SK-N-DZ (cell line): ENCODE data around the gene BRAT1.
A peak's percentile ranks its signal among the peaks of the same experiment; 100 is the strongest.

Experiments
- DNase-seq: peaks from one replicate; pipeline ENCODE4 v3.0.0-alpha.2; 2015; ENCODE audit warnings: low spot score
- small RNA-seq, 2 experiments: library from RNA; depleted of rRNA; stranded (forward); fragments of <200 nt; gene quantifications; one replicate each; pipeline ENCODE3, GENCODE V24; 2014

Gene BRAT1

GRCh38 chr7:2497500-2498336, 57.6 kb downstream of the BRAT1 start:
- DNase-seq, result no peak

DNA sequence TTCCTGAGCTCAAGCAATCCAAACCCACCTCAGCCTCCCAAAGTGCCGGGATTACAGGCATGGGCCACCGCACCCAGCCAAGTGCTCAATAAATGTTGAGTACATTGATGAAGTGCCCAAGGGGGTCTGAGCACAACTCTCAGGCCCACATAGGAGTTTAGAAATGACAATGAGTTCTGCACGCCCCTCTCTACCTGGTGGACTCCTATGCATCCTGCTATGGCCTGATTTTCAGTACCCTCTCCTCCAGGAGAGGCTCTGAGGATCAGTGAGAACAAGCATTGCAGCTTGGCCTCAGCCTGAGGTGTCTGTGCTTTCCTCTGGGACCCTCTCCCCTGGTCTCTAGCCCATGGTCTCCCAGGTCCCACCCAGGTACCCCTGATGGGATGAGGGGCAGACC, 58.3 kb downstream of the BRAT1 start:
- no peak for DNase-seq

DNA sequence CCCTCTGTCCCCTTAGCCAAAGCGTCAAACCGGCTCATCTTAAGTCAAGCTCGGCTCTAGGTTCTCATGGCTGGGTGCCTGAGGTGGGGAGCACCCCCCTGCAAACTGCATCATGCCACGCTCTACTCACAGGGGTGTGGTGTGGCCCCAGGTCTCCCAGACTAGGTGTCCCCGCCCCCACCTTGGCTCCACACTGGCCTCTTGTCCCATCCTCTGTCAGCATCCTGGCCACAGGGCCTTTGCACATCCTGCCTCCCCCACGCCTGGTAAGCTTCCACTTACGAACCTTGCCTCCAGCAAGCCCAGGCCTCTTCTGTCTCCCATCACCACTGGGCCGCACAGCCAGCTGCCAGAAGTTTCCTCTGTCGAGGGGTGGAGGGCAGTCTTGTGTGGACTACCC, 58.9 kb downstream of the BRAT1 start:
- no peak for DNase-seq

- peak; percentile 96 for DNase-seq
Observed at GRCh38 chr7:2495418-2496299, 59.7 kb downstream of the BRAT1 start.

DNA sequence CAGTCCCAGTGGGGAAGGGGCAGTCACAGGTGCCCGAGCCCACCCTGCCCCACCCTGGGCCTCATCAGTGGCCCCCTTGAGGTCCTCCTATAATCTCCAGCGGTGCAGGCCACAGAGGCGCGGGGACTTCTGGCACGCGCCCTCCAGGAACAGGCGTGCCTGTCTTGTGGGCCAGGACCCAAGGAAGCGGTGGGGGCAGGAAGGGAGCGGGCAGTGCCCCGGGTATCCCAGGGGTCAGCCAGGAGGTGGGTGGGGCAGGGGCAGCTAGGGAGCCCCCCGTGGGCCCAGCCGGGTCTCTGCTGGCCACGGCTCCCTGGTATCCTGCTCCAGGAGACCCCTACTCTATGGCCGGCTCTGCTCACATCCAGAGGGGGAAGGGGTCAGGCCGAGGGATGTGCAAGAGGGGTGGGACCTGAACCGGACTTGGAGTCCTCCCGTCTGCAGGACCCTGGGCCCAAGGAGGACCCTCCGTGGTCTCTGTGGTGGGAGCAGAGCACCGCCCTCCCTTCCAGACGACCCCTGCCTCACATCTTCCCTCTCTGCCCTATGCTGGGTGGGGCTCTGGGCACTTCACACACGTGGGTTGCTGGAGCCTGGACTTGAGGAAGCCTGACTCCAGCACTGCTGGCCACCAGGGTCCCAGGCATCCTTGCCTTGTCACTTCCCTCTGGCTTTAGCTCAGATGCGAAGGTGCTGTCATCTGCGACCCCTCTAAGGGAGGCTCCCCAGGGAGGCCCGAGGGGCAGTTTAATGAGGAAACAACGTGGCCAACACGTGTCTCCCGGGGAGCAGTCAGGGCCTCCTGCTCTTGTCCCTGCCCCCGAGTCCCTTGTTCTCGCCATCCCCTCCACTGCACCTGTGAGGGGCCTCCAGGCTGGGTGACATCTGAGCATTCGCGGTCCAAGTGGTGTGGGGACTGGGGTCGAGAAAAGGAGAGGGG, 60.9 kb downstream of the BRAT1 start:
- DNase-seq, result peak; percentile 43

GRCh38 chr7:2493205-2494164, 61.8 kb downstream of the BRAT1 start:
- no peak for DNase-seq

DNA sequence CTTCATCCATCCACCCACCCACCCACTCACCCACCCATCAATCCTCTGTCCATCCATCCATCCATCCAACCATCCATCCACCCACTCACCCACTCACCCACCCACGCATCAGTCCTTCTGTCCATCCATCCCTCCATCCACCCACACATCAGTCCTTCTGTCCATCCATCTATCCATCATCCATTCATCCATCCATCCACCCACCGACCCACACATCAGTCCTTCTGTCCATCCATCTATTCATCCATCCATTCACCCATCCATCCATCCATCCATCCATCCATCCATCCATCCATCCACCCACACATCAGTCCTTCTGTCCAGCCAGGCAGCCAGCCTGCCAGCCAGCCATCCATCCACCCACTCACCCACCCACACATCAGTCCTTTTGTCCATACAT, 63.3 kb downstream of the BRAT1 start:
- no peak for DNase-seq

DNA sequence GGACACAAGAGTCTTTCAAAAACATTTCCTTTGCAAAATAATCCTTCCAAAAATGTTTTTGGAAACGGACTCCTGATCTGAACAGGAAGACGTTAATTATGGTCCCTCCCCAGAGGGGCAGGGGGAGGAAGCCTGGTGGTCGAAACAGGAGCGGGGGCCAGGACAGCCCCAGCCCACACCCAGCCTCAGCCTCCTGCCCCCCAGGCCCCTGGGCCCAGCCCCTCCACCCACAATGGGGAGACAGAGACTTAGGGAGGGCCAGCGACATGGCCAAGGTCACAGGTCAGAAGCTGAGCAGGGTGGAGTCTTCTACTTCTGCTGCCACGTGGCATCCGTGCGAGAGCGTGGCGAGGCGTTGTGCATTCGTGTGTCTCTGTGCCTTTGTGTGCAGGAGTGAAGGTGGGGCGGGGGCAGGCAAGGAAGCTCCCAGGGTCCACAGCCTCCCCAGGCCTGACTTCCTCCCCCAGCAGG, 65.1 kb downstream of the BRAT1 start:
- no peak for DNase-seq

- DNase-seq, result no peak
Observed at GRCh38 chr7:2488681-2489080, 66.6 kb downstream of the BRAT1 start.

DNA sequence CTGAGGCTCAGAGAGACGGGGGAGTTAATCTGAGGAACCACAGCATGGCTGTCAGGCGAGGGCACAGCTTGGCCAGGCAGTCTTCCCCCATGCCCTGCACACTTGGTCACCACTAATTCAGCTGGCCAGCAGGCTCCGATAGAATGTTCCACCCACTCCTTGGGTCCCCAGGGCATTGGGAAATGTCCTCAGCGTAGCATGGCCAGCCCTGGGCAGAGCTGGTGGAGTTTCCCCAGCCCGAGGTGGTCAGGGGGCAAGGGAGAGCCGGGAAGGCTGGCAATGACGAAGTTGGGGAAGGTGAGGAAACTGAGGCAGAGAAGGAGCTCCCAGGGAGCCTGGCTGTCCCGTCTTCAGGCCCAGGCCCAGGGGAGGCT, 67.1 kb downstream of the BRAT1 start:
- DNase-seq, result no peak

Small RNA genes within 50 kb of the gene (small RNA-seq; reads per million reads assigned to genes)
- gene MIR4648, result 0 to 0.04 reads per million in 2 experiments
